Measurements from ENCODE around the gene ELAVL3.

DNA sequence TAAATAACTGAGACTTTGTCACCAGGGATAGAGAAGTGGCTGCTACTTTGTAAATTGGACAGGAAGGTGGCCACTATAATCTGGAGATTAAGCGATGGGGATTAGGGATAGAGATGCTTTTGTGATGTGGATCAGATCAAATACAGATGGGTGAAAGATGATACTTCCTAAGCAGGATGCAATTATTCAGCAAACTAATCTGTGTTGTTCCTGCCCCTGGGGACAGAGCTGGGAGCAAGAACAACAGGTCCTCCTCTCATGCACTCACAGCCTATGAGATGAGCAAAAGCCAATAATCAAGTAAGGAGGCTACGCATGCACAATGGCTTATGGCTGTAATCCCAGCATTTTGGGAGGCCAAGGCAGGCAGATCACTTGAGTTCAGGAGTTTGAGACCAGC lies 66.3 kb downstream of the ELAVL3 start:
- TF ChIP-seq, protein P1, sequence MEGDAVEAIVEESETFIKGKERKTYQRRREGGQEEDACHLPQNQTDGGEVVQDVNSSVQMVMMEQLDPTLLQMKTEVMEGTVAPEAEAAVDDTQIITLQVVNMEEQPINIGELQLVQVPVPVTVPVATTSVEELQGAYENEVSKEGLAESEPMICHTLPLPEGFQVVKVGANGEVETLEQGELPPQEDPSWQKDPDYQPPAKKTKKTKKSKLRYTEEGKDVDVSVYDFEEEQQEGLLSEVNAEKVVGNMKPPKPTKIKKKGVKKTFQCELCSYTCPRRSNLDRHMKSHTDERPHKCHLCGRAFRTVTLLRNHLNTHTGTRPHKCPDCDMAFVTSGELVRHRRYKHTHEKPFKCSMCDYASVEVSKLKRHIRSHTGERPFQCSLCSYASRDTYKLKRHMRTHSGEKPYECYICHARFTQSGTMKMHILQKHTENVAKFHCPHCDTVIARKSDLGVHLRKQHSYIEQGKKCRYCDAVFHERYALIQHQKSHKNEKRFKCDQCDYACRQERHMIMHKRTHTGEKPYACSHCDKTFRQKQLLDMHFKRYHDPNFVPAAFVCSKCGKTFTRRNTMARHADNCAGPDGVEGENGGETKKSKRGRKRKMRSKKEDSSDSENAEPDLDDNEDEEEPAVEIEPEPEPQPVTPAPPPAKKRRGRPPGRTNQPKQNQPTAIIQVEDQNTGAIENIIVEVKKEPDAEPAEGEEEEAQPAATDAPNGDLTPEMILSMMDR (conservative IDR thresholded peaks at IDR 0.05; ENCODE audit: low read length) = no peak
- TF ChIP-seq EZH2phosphoT487 (IDR thresholded peaks at IDR 0.05; ENCODE audit: borderline replicate concordance) = no peak

All from Loucy (cell line).